ENCODE data around the gene NUDT21.

Gene NUDT21

DNA sequence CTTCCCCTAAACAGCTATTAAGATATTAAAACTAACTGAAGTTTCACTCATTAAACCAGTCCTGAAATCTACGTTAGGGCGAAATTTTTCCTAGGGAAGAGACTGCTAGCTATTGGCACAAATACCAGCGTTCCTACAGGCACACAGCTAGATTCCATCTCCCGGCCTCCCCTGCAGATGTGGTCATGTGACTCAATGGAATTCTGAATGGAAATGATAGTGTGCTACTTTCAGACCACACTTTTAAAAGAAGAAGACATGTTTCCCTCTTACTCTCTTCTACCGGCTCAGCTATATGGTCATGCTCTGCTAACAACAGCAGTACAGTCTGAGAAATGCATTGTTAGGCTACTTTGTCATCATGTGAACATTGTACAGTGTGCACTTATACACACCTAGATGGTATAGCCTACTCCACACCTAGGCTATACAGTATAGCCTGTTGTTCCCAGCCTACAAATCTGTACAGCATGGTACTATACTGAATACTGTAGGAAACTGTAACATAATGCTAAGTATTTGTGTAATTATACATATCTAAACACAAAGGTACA, 31.6 kb upstream of the NUDT21 start:
- Histone ChIP-seq H3K9me2 (replicated peaks; ENCODE audit: low read depth, low read length) (no peaks in the 10 kb centered on the region), H3K4me2 (ENCODE audit: low read depth, low read length, poor library complexity, severe bottlenecking) (no peak overlapping the region), H3K27me3 (ENCODE audit: insufficient read depth, low read length, poor library complexity, severe bottlenecking) (no peaks in the 10 kb centered on the region), H3K79me2 (ENCODE audit: insufficient read depth, low read length) (no peaks in the 10 kb centered on the region), H3K4me3 (ENCODE audit: low read length, poor library complexity, severe bottlenecking) (no peak overlapping the region), H3K9ac (ENCODE audit: low read depth, low read length, poor library complexity, severe bottlenecking) (no peak overlapping the region), H3K36me3 (ENCODE audit: insufficient read depth, low read length) (peaks cover 24% of the 10 kb centered on the region; the same call in 1 of the 2 replicates), H3K4me1 (ENCODE audit: insufficient read depth, low read length, poor library complexity, severe bottlenecking) (peaks cover 7% of the 10 kb centered on the region), H2AFZ (ENCODE audit: low read length) (no peak overlapping the region), H3F3A (ENCODE audit: low read depth) (no peaks in the 10 kb centered on the region), H4K20me1 (ENCODE audit: insufficient read depth, low read length, poor library complexity, severe bottlenecking) (no peaks in the 10 kb centered on the region), H3K9me3 (ENCODE audit: insufficient read depth, low read depth, low read length) (no peaks in the 10 kb centered on the region)
- TF ChIP-seq EZH2phosphoT487 (IDR thresholded peaks at IDR 0.05; ENCODE audit: borderline replicate concordance), result no peak
- TF ChIP-seq, protein P1, sequence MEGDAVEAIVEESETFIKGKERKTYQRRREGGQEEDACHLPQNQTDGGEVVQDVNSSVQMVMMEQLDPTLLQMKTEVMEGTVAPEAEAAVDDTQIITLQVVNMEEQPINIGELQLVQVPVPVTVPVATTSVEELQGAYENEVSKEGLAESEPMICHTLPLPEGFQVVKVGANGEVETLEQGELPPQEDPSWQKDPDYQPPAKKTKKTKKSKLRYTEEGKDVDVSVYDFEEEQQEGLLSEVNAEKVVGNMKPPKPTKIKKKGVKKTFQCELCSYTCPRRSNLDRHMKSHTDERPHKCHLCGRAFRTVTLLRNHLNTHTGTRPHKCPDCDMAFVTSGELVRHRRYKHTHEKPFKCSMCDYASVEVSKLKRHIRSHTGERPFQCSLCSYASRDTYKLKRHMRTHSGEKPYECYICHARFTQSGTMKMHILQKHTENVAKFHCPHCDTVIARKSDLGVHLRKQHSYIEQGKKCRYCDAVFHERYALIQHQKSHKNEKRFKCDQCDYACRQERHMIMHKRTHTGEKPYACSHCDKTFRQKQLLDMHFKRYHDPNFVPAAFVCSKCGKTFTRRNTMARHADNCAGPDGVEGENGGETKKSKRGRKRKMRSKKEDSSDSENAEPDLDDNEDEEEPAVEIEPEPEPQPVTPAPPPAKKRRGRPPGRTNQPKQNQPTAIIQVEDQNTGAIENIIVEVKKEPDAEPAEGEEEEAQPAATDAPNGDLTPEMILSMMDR (conservative IDR thresholded peaks at IDR 0.05; ENCODE audit: low read length), result no peak

DNA sequence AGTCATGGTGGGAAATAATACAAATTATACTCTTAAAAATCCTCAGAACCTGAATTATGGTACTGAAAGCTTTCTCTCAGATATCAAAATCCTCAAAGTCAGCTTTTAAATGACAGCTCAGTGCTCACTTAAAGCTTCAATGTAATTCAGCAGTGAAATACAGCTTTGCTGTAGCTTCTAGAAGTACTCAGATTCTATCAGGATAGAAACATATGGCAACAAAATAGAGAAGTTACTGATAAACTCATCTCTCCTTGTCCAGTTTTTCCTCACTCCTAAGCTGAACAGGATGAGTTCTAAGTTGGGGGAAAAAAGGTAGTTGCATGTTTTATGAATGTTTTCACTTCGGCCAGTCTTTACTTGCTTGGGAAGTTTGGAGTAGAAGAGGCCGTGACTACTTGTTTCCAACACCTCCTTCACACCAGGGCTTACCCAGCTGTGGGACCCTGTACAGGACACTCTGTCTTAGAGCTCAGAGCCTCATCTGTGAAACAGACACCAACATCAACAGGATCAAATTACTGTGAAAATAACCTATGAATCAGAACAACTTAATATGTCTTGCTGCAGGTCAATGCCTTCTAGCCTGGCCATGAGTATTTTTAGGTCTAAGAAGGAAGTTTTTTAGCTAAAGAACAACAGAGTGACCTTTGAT, 30.5 kb upstream of the NUDT21 start:
- no peak overlapping the region for H2AFZ ChIP-seq (ENCODE audit: low read length)
- peaks cover 29% of the 10 kb centered on the region; the same call in 1 of the 2 replicates for H3K36me3 ChIP-seq (ENCODE audit: insufficient read depth, low read length)
- H3K4me2 ChIP-seq (ENCODE audit: low read depth, low read length, poor library complexity, severe bottlenecking), result no peak overlapping the region
- no peaks in the 10 kb centered on the region for H3K79me2 ChIP-seq (ENCODE audit: insufficient read depth, low read length)
- H4K20me1 ChIP-seq (ENCODE audit: insufficient read depth, low read length, poor library complexity, severe bottlenecking), result no peaks in the 10 kb centered on the region
- H3K27me3 ChIP-seq (ENCODE audit: insufficient read depth, low read length, poor library complexity, severe bottlenecking), result no peaks in the 10 kb centered on the region
- H3F3A ChIP-seq (ENCODE audit: low read depth), result no peaks in the 10 kb centered on the region
- TF ChIP-seq, protein P1 (conservative IDR thresholded peaks at IDR 0.05; ENCODE audit: low read length), result no peak
- TF ChIP-seq EZH2phosphoT487 (IDR thresholded peaks at IDR 0.05; ENCODE audit: borderline replicate concordance), result no peak
- no peaks in the 10 kb centered on the region for H3K9me3 ChIP-seq (ENCODE audit: insufficient read depth, low read depth, low read length)
- no peak overlapping the region for H3K9ac ChIP-seq (ENCODE audit: low read depth, low read length, poor library complexity, severe bottlenecking)
- no peak overlapping the region for H3K4me3 ChIP-seq (ENCODE audit: low read length, poor library complexity, severe bottlenecking)
- H3K9me2 ChIP-seq (replicated peaks; ENCODE audit: low read depth, low read length), result no peaks in the 10 kb centered on the region
- H3K4me1 ChIP-seq (ENCODE audit: insufficient read depth, low read length, poor library complexity, severe bottlenecking), result peaks cover 12% of the 10 kb centered on the region

DNA sequence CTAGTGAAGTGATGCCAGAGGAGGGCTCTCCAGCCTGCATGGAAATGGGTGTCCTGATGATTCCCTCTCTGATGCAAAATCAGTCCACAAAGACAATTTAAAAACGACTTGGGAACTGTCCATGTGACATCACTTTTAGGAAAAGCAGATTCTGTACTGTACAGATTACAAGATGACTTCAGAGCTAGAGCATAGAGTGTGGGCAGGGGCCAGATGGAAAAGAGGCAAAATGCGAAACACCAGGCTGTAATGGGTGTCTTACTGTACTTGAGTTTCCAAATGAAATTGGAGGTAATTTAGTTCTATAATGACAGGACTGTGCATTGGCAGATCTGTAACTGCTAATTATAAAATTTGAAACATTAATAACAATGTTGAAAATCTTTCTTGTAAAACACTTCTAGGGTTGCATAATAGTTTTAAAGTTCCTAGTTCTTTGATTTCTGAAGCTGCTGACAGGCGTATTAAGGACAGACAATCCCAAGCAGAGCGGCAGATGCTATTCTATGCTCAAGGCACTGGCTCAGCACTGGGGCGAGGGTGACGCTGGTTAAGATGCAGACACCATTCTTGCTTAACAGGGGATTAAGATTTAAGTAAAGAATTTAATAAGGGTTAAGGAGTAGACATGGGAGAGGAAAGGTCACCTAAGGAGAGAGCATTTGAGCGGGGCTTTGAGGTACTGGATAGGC, 29.8 kb upstream of the NUDT21 start:
- H3K27me3 ChIP-seq (ENCODE audit: insufficient read depth, low read length, poor library complexity, severe bottlenecking), result no peaks in the 10 kb centered on the region
- H3K9ac ChIP-seq (ENCODE audit: low read depth, low read length, poor library complexity, severe bottlenecking), result no peak overlapping the region
- H3K4me3 ChIP-seq (ENCODE audit: low read length, poor library complexity, severe bottlenecking), result no peak overlapping the region
- no peaks in the 10 kb centered on the region for H4K20me1 ChIP-seq (ENCODE audit: insufficient read depth, low read length, poor library complexity, severe bottlenecking)
- no peaks in the 10 kb centered on the region for H3K79me2 ChIP-seq (ENCODE audit: insufficient read depth, low read length)
- no peaks in the 10 kb centered on the region for H3K9me3 ChIP-seq (ENCODE audit: insufficient read depth, low read depth, low read length)
- peaks cover 12% of the 10 kb centered on the region for H3K4me1 ChIP-seq (ENCODE audit: insufficient read depth, low read length, poor library complexity, severe bottlenecking)
- no peak overlapping the region for H3K4me2 ChIP-seq (ENCODE audit: low read depth, low read length, poor library complexity, severe bottlenecking)
- no peaks in the 10 kb centered on the region for H3K9me2 ChIP-seq (replicated peaks; ENCODE audit: low read depth, low read length)
- peaks cover 36% of the 10 kb centered on the region; the same call in 1 of the 2 replicates for H3K36me3 ChIP-seq (ENCODE audit: insufficient read depth, low read length)
- no peaks in the 10 kb centered on the region for H3F3A ChIP-seq (ENCODE audit: low read depth)
- H2AFZ ChIP-seq (ENCODE audit: low read length), result no peak overlapping the region
- TF ChIP-seq, protein P1 (conservative IDR thresholded peaks at IDR 0.05; ENCODE audit: low read length), result no peak
- no peak for TF ChIP-seq EZH2phosphoT487 (IDR thresholded peaks at IDR 0.05; ENCODE audit: borderline replicate concordance)

Measured in Loucy (cell line).